Measurements from ENCODE around the gene MYO9A.

The MYO9A gene

DNA sequence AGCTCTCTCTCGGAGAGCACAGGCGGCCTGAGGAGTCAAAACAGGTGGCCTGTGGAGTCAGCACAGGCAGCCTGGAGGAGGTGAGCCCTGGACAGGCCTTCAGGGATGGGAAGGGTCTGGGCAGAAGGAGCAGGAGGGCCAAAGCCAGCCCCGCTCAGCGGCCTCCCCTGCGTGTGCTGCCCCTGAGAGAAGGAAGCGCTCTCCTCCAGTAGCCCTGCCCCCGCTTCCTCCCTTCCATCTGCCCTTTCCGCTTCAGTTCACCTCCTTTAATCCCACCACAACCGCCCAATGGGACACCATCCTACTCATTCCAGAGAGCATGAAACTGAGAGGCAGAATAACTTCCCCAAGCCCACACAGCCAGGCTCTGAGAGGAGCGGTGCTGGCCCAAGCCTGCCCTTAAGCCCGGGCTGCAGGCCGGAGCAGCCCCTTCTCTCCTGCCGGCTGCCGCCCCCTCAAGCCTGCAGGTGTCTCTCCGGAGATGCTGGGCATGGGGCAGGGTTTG is 310.8 kb downstream of the MYO9A start:
- no peak overlapping the region for H3K4me3 ChIP-seq (ENCODE audit: low read length)
- H3K27me3 ChIP-seq (replicated peaks; ENCODE audit: control insufficient read depth, insufficient read depth, low read length), result peaks cover 10% of the 10 kb centered on the region
- H3K4me1 ChIP-seq (ENCODE audit: control insufficient read depth, insufficient read depth, low read length), result peaks cover 12% of the 10 kb centered on the region
- DNase-seq (ENCODE audit: low read depth), result peak; percentile 11
- no peaks in the 10 kb centered on the region for H3K36me3 ChIP-seq (ENCODE audit: control insufficient read depth, insufficient read depth, low read length, severe bottlenecking)
- no peak overlapping the region for H3K9ac ChIP-seq (ENCODE audit: low read length)
- no peaks in the 10 kb centered on the region for H3K9me3 ChIP-seq (ENCODE audit: control insufficient read depth, low read length)

DNA sequence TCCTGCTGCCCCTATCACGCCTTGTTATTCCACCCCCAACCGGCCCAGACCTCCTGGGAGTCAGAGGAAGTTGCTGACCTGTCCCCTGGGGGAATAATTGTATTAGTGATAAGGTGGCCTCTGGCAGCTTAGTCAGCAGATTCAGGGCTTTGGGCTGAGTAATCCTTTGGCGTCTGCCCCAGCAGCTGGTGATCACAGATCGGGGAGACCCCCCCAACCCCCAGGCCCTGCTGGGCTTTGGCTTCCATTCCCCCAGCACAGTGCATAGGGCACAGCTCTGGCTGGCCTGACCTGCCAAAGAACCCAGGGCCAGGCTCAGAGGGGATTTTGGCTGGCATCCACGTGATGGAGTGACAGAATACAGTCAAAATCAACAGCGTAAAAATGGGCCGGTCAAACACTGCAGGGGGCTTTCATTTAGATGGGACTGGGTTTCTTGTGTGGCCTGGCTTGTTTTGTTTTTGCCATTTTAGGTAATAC is 311.5 kb downstream of the MYO9A start:
- H3K4me3 ChIP-seq (ENCODE audit: low read length), result no peak overlapping the region
- no peak overlapping the region for H3K9ac ChIP-seq (ENCODE audit: low read length)
- H3K36me3 ChIP-seq (ENCODE audit: control insufficient read depth, insufficient read depth, low read length, severe bottlenecking), result no peaks in the 10 kb centered on the region
- peak; percentile 40 for DNase-seq (ENCODE audit: low read depth)
- no peaks in the 10 kb centered on the region for H3K9me3 ChIP-seq (ENCODE audit: control insufficient read depth, low read length)
- peaks cover 12% of the 10 kb centered on the region for H3K4me1 ChIP-seq (ENCODE audit: control insufficient read depth, insufficient read depth, low read length)
- peaks cover 10% of the 10 kb centered on the region for H3K27me3 ChIP-seq (replicated peaks; ENCODE audit: control insufficient read depth, insufficient read depth, low read length)

DNA sequence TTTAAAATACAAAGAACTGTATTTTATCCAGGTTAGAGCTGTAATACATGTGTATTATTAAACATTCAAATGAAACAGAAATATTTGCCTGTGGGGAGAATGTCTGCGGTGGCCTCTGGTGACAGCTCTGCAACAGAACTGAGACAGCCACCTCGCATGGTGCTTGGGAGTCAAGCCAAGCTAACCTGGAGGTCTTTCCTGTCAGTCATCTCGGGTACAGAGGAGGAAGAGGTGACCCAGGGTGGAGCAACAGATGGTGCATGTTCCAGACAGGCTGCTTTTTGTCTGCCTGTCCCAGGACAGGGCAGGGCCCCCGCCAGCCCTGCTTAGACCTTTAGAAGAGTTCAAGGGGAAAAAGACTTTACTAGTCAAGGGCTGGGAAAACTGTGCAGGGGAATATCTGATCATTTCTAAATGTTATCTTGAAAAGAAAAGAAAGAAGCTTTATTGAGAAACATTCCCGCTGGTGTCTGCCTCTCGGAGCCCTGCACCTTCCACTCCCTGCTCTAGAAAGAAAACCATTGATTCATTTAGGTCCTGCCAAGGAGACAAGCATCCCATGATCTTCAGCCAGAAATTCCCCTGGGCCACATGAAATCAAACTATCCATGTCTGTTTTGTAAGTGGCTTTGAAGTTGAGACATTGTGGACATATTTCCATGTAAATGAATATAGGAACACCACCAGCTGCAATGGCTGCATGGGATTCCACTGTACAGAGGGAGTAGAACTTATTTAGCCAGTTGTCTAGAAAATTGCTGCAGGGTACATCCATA is 313.1 kb downstream of the MYO9A start:
- no peaks in the 10 kb centered on the region for H3K36me3 ChIP-seq (ENCODE audit: control insufficient read depth, insufficient read depth, low read length, severe bottlenecking)
- no peaks in the 10 kb centered on the region for H3K9me3 ChIP-seq (ENCODE audit: control insufficient read depth, low read length)
- H3K27me3 ChIP-seq (replicated peaks; ENCODE audit: control insufficient read depth, insufficient read depth, low read length), result peaks cover 10% of the 10 kb centered on the region
- peak; percentile 9 for DNase-seq (ENCODE audit: low read depth)
- no peak overlapping the region for H3K4me3 ChIP-seq (ENCODE audit: low read length)
- no peak overlapping the region for H3K9ac ChIP-seq (ENCODE audit: low read length)
- H3K4me1 ChIP-seq (ENCODE audit: control insufficient read depth, insufficient read depth, low read length), result peaks cover 12% of the 10 kb centered on the region

DNA sequence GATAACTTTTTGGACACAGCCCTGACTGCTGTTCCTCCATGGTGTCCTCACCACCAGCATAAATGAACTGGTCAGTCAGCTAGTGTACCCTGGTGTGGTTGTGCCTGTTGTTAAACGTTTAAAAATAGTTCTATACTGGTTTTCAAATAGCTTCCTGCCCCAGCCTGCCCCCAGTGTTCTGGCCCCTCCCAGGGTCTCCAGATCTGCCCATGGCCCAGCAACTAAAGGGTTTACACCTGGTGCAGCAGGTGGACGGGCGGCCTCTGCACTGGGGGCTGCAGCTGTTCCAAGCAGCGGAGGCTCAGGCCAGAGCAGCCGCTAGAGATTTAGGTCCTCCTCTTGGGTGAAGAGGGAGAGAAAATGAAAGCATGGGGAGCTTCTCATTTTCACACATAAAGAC is 313.7 kb downstream of the MYO9A start:
- no peaks in the 10 kb centered on the region for H3K36me3 ChIP-seq (ENCODE audit: control insufficient read depth, insufficient read depth, low read length, severe bottlenecking)
- no peak for DNase-seq (ENCODE audit: low read depth)
- peaks cover 4% of the 10 kb centered on the region for H3K27me3 ChIP-seq (replicated peaks; ENCODE audit: control insufficient read depth, insufficient read depth, low read length)
- H3K4me3 ChIP-seq (ENCODE audit: low read length), result no peak overlapping the region
- H3K9me3 ChIP-seq (ENCODE audit: control insufficient read depth, low read length), result no peaks in the 10 kb centered on the region
- H3K9ac ChIP-seq (ENCODE audit: low read length), result no peak overlapping the region
- H3K4me1 ChIP-seq (ENCODE audit: control insufficient read depth, insufficient read depth, low read length), result peaks cover 12% of the 10 kb centered on the region

DNA sequence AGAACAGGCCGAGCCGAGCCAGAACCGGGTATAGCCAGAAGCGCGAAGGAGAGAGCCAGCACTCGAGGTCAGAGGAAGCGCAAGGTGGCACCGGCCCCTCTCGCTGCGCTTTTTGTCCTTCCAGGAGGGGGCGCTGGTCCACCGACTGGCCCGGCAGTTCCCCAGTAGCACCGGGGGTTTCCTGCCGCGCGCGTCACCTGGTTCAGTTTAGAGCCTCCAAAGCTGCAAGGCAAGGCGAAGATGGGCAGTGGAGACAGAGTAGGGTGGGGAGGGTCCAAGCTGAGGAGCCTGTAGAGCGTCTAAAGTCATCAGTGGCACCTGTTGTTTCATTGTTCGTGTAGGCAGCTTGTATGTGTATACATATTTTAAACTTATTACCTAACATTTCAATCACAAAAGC is 315.2 kb downstream of the MYO9A start:
- Histone ChIP-seq H3K9me3 (ENCODE audit: control insufficient read depth, low read length) (no peaks in the 10 kb centered on the region), H3K4me3 (ENCODE audit: low read length) (no peak overlapping the region), H3K36me3 (ENCODE audit: control insufficient read depth, insufficient read depth, low read length, severe bottlenecking) (no peaks in the 10 kb centered on the region), H3K9ac (ENCODE audit: low read length) (no peak overlapping the region), H3K4me1 (ENCODE audit: control insufficient read depth, insufficient read depth, low read length) (peaks cover 10% of the 10 kb centered on the region), H3K27me3 (replicated peaks; ENCODE audit: control insufficient read depth, insufficient read depth, low read length) (peaks cover 3% of the 10 kb centered on the region)
- DNase-seq (ENCODE audit: low read depth), result no peak

DNA sequence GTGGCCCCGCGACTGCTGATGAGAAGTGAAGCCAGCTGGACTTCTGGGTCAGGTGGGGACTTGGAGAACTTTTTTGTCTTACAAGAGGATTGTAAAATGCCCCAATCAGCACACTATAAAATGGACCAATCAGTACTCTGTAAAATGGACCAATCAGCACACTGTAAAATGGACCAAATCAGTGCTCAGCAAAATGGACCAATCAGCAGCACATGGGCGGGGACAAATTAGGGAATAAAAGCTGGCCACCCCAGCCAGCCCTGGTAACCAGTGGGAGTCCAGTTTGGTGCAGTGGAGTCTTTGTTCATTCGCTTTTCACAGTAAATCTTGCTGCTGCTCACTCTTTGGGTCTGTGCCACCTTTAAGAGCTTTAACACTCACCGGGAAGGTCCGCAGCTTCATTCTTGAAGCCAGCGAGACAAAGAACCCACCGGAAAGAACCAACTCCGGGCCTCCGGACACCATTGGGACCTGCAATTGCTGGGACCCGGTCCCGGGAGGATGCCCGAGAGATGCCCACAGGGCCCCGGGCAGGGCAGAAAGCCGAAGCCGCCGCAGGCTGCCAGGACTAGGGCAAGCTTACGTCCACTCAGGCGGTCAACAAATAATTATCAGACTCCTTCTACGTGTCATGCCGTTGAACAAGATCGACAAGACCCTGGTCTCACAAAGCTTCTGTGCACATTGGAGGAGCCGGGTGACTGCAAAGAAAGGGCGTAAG is 315.9 kb downstream of the MYO9A start:
- Histone ChIP-seq H3K36me3 (ENCODE audit: control insufficient read depth, insufficient read depth, low read length, severe bottlenecking) (no peaks in the 10 kb centered on the region), H3K27me3 (replicated peaks; ENCODE audit: control insufficient read depth, insufficient read depth, low read length) (peaks cover 3% of the 10 kb centered on the region), H3K9ac (ENCODE audit: low read length) (no peak overlapping the region), H3K4me3 (ENCODE audit: low read length) (no peak overlapping the region), H3K4me1 (ENCODE audit: control insufficient read depth, insufficient read depth, low read length) (peaks cover 4% of the 10 kb centered on the region), H3K9me3 (ENCODE audit: control insufficient read depth, low read length) (no peaks in the 10 kb centered on the region)
- DNase-seq (ENCODE audit: low read depth), result no peak

DNA sequence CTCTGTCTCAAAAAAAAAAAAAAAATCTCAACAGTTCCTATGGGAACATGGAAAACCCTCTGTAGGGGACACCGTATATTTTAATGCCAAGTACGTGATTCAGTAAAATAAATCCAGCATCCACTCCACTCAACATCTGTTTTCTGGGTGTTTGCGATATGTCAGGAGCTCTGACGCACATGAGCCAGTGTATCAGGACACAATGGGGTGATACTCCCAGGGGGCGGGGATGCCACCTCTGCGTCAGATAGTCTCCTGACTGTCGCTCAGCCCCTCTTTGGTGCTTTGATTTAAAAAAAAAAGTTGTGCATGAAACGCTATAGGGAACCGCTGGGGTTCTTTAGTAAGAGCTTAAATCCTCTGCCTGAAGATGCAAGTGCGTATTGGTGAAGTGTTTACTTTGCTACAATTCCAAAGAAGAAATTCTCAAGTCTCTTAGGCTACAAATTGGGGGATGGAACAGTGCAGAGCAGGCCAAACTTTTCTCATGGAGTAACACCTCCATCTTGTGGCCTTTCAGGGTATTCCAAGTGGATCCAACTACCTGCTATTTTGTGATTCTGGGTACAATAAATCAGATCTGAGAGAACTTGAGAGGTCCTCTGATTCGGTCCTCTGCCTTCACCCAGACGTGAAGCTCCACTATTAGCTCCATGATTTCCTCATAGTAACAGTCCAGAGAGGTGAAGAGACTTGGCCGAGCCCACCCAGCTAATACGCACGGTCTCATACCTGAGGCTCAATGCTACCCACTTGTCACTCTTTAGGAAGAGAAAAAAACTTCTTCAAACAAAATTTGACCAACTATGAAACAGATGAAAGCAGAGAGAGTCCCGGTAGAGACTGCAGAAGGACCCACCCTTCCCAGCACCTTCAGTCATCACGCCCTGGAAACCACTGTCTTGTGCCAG is 316.9 kb downstream of the MYO9A start:
- DNase-seq (ENCODE audit: low read depth), result peak; percentile 88
- no peaks in the 10 kb centered on the region for H3K9me3 ChIP-seq (ENCODE audit: control insufficient read depth, low read length)
- no peak overlapping the region for H3K9ac ChIP-seq (ENCODE audit: low read length)

DNA sequence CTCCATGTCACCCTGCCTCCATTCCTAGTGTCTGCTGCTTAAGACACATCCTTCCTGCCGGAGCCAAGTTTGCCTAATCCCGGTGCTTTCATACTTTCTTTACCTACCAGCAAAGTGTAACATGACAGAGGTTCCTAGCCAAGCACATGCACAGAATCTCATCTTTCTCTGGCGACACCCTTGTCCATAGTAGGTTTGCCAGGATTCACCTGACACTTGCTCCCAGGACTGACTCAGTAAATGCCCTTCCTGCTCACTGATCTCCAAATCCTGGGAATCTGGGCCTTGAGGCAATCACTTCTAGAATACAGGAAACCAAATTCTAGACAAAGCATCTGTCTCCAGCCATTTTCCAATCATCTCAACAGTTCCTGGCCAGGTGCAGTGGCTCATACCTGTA is 317.8 kb downstream of the MYO9A start:
- Histone ChIP-seq H3K9ac (ENCODE audit: low read length) (no peak overlapping the region), H3K9me3 (ENCODE audit: control insufficient read depth, low read length) (no peaks in the 10 kb centered on the region), H3K4me3 (ENCODE audit: low read length) (no peak overlapping the region), H3K36me3 (ENCODE audit: control insufficient read depth, insufficient read depth, low read length, severe bottlenecking) (no peaks in the 10 kb centered on the region), H3K4me1 (ENCODE audit: control insufficient read depth, insufficient read depth, low read length) (no peaks in the 10 kb centered on the region), H3K27me3 (replicated peaks; ENCODE audit: control insufficient read depth, insufficient read depth, low read length) (peaks cover 3% of the 10 kb centered on the region)
- DNase-seq (ENCODE audit: low read depth), result no peak

More for the DNA sequence above, 316.9 kb downstream of the MYO9A start:
- Histone ChIP-seq H3K4me1 (ENCODE audit: control insufficient read depth, insufficient read depth, low read length) (no peaks in the 10 kb centered on the region), H3K36me3 (ENCODE audit: control insufficient read depth, insufficient read depth, low read length, severe bottlenecking) (no peaks in the 10 kb centered on the region), H3K4me3 (ENCODE audit: low read length) (no peak overlapping the region), H3K27me3 (replicated peaks; ENCODE audit: control insufficient read depth, insufficient read depth, low read length) (peaks cover 3% of the 10 kb centered on the region)

DNA sequence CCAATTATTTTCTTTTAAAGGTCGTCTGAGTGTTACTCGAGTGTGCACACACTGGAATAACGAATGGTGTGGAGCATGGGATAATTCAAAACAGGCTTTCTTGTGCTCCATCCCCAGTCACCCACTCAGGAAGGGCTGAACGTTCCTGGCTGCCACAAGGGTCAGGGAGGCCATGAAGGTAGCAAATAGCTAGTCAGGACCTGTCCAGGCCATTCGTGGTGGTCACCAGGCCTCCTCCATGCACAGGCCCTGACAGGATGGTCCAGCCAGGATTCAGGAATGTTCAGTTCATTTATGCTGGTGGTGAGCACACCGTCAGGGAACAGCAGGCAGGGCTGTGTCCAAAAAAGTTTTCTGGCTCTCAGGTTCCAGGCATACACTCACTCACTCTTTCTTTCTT is 319.3 kb downstream of the MYO9A start:
- no peaks in the 10 kb centered on the region for H3K36me3 ChIP-seq (ENCODE audit: control insufficient read depth, insufficient read depth, low read length, severe bottlenecking)
- no peak for DNase-seq (ENCODE audit: low read depth)
- peaks cover 3% of the 10 kb centered on the region for H3K27me3 ChIP-seq (replicated peaks; ENCODE audit: control insufficient read depth, insufficient read depth, low read length)
- H3K9ac ChIP-seq (ENCODE audit: low read length), result no peak overlapping the region
- no peaks in the 10 kb centered on the region for H3K4me1 ChIP-seq (ENCODE audit: control insufficient read depth, insufficient read depth, low read length)
- no peaks in the 10 kb centered on the region for H3K9me3 ChIP-seq (ENCODE audit: control insufficient read depth, low read length)
- H3K4me3 ChIP-seq (ENCODE audit: low read length), result no peak overlapping the region

DNA sequence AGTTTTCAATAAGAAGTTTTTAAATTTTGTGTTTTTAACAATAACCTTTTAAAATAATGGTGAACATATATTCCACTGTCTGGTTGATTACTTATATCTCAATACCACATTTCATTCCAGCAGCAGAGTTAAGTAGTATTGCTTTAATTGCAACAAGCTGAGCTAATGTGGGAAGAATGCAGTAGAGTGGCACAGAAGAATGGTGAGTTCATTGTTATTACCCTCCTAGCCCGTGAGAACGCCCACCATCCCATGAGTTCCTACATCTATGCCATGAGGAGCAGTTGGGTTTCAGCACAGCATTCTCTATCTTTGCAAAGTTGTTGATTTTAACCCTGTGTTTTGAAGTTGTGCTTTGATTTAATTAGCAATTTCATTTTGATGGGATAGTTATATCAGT is 325.4 kb downstream of the MYO9A start:
- no peak overlapping the region for H3K4me3 ChIP-seq (ENCODE audit: low read length)
- H3K27me3 ChIP-seq (replicated peaks; ENCODE audit: control insufficient read depth, insufficient read depth, low read length), result peaks cover 3% of the 10 kb centered on the region
- no peaks in the 10 kb centered on the region for H3K36me3 ChIP-seq (ENCODE audit: control insufficient read depth, insufficient read depth, low read length, severe bottlenecking)
- H3K9me3 ChIP-seq (ENCODE audit: control insufficient read depth, low read length), result no peaks in the 10 kb centered on the region
- no peak overlapping the region for H3K9ac ChIP-seq (ENCODE audit: low read length)
- H3K4me1 ChIP-seq (ENCODE audit: control insufficient read depth, insufficient read depth, low read length), result peaks cover 2% of the 10 kb centered on the region
- DNase-seq (ENCODE audit: low read depth), result peak; percentile 72

DNA sequence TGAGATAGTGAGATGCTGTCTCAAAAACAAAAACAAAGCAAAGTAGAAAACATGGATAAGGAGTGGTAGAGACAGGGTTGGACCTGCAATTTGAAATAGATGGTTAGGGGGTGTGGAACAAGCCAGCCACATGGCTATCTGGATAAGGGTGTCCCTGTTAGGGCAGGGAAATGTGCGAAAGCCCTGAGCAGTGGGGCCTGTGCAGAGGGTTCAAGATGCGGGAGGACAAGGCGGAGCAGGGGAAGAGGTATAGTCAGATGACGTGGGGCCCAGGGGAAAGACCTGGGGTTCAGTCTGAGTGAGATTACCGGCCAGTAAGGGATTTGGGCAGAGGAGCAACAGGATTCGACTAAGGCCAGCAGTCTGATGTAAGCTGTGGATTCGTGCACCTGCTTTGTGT is 326.0 kb downstream of the MYO9A start:
- Histone ChIP-seq H3K4me1 (ENCODE audit: control insufficient read depth, insufficient read depth, low read length) (peaks cover 2% of the 10 kb centered on the region), H3K9me3 (ENCODE audit: control insufficient read depth, low read length) (no peaks in the 10 kb centered on the region), H3K4me3 (ENCODE audit: low read length) (no peak overlapping the region), H3K27me3 (replicated peaks; ENCODE audit: control insufficient read depth, insufficient read depth, low read length) (peaks cover 3% of the 10 kb centered on the region), H3K9ac (ENCODE audit: low read length) (no peak overlapping the region), H3K36me3 (ENCODE audit: control insufficient read depth, insufficient read depth, low read length, severe bottlenecking) (no peaks in the 10 kb centered on the region)
- DNase-seq (ENCODE audit: low read depth), result no peak
